ENCODE results near the gene PDXK.
A peak's percentile ranks its signal among the peaks of the same experiment; 100 is the strongest.

PDXK gene

DNA sequence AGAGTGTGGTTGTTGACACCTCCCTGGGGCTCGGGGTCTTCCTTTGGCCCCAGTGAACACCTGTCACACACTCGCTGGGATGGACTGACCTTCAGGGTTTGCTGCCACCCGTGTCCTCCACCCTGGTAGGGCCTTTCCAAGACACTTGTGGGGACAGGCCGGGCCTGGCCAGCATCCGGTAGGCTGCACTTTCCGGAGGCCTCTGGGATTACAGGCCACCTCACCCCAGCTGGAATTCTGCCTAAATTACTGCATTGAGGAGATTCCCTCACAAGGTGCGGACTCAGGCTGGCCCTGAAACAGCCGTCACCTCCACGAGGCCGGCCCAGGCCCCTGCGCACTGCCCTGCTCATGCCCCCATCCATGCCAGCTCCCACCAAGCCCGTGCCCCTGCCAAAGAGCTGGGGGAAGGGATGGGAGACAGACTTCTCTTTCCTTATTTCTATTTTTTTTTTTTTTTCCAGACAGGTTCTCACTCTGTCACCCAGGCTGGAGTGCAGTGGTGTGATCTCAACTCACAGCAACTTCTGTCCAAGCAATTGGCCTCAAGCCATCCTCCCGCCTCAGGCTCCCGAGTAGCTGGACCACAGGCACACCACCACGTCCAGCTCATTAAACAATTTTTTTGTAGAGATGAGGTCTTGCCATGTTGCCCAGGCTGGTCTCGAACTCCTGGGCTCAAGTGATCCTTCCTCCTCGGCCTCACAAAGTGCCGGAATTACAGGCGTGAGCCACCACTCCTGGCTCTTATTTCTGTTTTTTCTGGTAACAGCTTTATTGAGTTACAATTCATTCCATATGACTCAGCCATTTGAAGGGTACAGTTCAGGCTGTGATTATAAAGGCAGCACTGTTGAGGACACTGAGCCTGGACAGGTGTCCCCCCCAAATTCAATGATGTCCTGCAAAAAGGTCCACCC, 45.9 kb downstream of the PDXK start:
- no peak for DNase-seq (ENCODE audit: low read depth)

DNA sequence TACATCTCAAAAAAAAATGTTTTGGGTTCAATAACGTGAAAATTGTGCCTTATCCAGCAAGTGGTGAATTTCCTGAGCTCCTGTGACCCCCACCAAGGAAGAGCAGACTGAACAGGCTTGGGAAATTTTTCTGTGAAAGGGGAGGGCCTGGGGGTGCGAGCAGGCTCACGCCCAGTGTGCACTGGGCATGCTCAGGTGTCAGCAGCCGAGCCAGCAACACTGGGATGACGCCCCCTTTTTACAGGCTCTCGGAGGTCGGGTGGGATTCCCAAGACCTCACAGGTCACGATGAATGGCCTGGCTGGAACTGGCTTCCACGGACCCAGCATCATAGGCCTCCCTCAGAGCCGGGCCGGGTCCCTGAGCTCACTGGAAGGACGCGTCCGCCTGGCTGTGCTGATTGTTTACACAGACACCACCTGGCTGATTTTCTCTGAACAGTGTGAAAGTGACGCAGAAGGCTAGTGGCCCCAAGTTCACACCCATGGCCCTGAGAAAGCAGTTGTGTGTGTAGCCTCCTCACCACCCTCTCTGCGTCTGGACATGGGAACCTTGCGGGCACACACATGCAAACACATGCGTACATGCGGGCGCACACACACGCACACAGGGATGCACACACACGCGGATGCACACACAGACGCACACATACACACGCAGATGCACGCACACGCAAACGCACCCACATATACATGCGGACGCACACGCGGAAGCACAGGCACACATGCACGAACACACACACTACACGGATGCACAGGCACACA, 48.0 kb downstream of the PDXK start:
- DNase-seq (ENCODE audit: low read depth): no peak

DNA sequence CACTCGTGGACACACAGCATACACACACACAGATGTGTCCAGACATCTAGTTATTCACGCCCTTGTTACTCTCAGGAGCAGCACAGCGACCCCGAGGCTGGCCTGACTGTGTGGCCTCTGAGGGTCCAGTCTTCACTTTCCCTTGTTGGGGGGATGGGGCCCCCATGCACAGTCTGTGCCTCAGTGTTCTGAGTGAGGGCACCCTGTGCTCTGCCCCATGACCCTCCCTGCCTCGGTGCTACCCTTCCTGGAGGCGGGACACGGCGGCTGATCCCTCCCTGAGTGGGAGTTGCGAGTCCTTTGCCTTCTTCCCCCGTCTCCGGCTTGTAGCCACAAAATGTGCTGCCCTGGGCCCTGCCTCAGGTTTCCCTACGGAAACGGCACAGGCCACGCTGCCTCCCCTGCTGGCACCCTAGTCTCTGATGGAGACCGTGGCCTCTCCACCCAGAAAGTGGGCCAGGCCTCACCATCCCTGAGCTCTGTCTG, 48.6 kb downstream of the PDXK start:
- no peak for DNase-seq (ENCODE audit: low read depth)

DNA sequence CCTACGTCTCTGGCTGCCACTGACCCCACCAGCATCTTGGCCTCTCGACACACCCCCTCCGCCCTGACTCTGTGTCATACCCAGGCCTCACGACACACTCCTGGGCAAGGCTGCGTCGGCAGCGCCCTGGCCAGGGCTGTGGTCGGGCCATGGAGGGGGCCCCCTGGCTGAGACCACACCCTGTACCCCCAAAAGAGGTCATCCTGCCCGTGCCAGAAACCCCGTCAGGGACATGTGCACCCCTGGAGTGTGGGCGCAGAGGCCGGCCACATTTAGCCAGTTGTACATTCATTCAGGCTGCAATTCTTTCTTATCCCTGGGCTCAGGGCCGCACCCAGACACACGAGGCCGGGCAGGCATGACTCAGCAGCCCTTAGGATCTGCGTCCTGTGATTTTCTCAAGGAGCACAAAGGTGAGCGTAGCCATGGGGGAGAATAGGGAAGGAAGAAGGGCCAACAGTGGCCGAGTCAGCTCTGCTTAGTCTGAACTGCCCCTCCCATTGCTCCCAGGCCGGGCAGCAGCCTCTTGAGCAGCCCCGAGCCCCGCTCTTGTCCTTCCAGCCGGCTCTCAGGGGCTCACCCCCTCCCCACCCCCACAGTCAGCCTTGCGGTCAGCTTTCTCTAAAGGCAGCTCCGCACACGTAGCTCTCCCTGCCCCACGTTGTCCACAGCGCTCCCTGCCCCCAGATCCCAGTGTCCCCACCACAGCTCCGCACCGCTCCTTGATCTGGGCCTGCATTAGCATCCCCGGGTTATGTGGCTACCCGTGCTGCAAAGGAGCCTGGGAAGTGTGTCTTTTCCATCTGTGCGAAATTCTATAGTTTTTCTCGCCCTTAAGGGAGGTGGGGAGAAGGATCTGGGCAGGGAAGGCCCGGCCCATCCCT, 49.3 kb downstream of the PDXK start:
- DNase-seq (ENCODE audit: low read depth): no peak

DNA sequence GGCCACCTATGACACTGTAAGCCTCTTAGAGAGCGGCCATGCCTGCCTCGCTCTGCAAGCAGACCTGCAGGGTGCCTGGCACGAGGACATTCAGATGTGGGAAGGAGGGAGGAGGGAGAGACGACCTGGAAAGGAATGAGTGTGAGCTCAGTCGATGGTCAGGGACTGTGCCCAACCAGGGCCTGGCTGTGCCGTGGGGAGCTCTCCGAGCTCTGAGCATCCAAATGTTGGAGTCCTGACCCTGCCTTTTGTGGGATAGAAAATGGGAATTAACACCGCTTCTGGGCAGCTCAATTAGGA, 49.9 kb downstream of the PDXK start:
- DNase-seq (ENCODE audit: low read depth): no peak

DNA sequence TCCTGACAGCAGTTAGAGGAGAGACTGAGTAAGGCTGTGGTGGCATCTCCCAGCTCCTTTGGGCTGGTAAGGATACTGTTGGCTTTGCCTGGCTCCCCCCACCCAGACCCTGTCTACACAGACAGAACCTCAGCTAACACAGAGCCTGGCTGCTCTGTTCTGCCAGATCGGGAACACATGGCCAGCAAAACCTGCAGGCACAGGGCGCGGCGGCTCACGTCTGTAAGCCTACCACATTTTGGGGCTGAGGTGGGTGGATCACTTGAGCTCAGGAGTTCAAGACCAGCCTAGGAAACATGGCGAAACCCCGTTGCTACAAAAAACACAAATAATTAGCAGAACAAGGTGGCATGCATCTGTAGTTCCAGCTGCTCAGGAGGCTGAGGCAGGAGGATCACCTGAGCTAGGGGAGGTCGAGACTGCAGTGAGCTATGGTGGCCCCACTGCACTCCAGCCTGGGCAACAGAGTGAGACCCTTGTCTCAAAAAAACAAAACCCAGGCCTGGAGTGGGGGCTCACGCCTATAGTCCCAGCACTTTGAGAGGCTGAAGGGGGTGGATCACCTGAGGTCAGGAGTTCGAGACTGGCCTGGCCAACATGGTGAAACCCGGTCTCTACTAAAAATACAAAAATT, 50.5 kb downstream of the PDXK start:
- no peak for DNase-seq (ENCODE audit: low read depth)

DNA sequence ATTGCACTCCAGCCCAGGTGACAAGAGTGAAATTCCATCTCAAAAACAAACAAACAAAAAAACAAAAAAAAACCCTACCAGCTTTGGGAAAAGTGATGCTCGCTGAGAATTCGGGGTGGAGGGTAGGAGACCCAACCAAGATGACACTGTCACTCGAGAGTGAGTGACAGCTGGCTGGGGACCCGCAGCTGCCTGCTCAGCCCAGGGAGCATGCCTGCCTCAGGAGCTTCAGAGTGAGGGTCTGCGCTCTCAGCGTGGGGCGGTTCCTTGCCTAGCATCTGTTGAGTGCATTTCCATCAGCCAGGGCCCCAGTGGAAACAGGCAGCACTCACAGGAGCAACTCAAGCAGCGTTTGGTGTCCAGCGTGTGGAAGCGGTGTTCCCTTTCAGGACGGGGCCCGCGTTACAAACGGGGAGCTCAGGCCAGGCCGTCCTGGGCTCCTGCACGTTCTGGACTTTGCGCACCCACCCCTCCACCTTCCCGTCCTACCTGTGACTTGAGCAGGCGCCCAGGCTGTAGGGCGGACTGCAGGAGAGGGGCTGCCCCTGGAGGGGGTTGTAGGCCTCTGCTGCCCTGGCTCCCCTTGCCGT, 51.2 kb downstream of the PDXK start:
- DNase-seq (ENCODE audit: low read depth): no peak

DNA sequence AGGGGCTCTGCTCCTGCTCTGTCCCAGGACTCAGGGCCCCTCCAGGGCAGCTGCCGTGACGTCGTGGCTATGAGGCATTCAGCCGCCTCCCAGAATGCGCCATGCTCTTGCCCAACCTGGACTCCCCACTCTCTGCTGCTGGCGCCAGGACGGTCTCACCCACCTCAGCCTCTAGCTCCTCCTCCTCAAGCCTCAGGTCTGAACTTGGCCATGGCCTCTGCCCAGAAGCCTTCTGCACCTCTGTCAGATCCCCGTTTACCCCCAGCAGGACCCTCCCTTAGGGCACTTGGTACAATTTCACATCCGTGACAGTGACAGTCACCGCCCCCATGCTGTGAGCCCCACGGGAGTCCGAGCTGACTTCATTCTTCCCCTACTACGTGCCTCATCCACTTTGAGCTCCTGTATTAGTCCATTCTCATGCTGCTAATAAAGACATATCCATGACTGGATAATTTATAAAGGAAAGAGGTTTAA, 52.3 kb downstream of the PDXK start:
- no peak for DNase-seq (ENCODE audit: low read depth)

DNA sequence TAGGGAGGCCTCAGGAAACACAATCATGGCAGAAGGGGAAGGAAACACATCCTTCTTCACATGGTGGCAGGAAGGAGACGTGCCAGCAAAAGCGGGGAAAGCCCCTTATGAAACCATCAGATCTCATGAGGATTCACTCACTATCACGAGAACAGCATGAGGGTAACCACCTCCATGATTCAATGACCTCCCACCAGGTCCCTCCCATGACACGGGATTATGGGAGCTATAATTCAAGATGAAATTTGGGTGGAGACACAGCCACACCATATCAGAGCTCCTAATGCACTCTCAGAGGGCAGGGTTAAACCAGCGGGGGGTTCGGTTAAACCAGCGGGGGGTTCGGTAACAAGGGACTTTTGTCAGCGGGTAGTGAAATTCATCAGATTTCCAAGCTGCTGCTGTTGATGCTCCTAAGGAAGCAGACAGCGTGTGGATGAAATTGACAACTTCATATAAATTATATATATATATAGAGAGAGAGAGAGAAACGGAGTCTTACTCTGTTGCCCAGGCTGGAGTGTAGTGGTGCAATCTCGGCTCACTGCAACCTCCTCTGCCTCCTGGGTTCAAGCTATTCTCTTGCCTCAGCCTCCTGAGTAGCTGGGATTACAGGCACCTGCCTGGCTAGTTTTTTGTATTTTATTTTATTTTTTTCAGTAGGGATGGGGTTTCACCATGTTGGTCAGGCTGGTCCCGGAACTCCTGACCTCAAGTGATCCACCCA, 52.9 kb downstream of the PDXK start:
- no peak for DNase-seq (ENCODE audit: low read depth)

DNA sequence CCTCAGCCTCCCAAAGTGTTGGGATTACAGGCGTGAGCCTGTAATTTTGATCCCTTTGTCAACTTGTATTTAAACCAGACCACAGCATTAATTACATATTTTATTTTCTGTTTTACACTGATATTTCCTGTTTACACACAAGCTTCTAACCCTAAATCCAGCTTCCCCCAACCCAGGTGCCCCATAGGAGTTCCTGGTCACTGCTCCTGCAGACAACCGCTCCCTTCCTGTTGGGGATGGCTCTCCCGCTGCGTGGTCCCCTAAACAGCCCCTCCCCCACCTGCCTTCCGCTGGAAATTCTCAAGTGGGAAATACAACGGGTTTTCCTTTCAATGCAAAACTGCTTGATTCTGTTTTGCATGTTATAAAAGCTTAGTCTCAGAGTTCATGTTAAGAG, 53.5 kb downstream of the PDXK start:
- no peak for DNase-seq (ENCODE audit: low read depth)

DNA sequence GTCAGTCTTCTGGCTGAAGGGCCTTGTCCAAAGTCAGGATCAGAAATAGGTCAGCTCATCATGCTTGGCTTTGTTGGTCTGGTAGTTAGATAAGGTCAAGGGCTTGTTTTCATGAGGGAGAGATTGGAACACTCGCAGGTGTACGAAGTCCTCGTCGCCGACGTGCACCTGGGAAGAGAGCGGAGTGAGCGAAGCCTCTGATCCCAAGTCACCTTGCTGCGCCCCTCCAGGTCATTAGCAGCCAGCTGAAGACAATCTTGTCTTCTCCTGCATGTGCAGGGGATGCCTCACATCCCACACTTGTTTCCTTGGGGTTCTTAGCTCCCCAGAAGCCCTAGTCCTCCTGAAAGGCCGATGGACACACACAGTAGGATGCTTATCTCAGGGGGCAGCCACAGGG, 55.2 kb downstream of the PDXK start:
- no peak for DNase-seq (ENCODE audit: low read depth)

DNA sequence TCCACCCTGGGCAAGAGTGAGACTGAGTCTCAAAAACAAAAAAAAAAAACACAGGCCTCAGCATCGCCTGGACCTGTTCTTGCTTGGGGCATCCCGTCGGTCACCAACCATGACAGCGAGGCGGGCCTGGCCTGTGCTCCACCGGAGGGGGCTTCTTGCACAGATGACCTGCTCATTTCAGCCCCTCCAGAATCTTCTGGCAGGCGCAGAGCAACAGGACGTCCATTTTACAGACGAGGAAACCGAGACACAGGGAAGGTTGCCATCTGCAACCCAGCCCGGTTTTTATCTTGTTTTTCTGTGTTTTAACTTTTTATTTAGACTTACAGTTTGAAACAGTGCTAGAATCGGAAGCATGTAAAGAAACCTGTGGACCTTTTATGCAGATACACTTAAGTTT, 56.3 kb downstream of the PDXK start:
- no peak for DNase-seq (ENCODE audit: low read depth)

DNA sequence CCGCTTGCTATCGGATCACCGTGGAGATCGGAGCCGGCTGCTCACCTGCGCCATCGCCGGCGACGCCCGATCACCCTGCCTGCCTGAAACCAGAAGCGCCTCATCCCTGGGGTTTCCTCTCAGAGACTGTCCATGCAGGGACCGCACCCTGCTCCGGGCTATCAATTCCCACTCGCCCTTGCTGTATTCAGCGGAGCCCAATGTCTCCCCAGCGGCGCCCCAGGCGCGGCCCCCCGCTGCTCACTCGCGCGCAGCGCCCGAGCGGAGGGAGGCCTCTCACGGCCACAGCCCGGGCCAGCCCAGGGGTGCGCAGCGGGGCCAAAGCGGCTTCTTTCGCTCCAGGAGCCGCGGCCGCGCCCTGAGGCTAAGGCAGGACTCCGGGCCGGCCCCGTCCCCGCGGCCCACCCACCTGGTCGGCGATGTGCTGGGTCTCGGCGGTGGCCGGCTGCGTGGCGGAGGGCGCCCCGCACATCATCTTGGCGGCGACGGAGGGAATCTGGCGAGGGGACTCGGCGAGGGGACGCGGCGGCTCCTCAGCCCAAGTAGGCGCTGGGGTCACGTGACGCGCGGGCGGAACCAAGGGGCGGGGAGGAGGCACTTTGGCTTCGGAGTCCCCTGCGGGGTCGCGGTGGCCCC, 57.0 kb downstream of the PDXK start, which contains the start of gene CSTB:
CSTB (minus strand) TSS at position 514 of the 636 bp plus-strand sequence; CDS start at position 475, 39 bp downstream.
- peak; percentile 84 for DNase-seq (ENCODE audit: low read depth)

DNA sequence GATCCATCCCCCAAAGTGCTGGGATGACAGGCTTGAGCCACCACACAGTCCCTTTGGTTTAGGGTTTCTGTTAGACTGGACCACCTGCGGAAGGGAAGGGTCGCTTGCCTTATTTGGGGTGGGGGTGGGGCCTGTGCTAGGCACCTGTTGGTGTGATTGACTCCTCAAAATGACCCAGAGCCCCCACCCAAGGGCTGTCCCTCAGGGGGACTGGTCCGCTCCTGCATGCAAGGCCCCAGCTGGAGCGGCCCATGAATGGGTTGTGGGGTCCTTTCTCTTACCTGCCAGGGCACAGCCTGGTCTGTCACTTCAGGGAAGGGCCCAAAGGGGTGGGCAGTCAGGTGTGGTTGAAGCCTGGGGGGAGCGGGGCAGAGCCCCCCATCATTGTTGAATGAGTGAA, 59.0 kb downstream of the PDXK start:
- DNase-seq (ENCODE audit: low read depth): no peak

DNA sequence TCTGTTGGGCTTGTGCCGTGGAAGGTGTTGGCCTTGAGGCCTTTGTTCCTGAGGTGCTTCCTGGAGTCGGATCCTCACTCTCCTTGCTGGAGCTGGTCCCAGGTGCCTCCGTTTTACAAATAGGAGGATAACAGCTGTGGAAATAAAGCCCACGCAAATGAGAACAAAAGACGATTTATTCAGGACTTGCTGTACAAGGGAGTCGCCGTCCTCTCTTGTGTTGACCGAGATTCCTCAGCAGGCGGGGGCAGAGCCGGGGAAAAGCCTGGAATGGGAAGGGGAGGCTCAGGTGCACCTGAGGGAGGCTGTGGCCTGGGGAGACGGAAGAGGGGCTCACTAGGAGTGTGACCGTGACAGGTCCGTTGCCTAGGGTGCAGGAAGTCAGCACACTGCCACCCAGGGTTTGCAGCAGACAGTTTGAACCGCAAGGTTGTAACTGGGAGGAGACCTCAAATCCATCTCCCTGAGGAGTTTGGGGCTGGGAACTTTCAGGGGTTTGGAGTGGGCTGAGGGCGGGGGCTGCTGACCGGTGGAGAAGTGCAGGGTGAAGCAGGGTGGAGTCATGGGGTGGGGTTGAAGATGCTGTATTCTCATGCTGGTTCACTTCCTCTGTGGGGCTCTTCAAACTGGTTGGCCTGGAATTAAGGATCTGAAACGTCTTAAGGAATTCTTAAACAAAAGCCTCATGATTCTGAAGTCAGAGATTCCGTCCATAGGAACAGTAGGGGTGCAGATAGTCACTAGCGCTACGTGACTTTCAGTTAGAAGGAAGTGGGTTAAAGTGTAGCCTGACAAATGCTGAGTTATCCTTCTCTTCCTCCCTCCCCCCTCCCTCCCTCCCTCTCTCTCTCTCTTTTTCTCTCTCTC, 59.8 kb downstream of the PDXK start:
- DNase-seq (ENCODE audit: low read depth): no peak

DNA sequence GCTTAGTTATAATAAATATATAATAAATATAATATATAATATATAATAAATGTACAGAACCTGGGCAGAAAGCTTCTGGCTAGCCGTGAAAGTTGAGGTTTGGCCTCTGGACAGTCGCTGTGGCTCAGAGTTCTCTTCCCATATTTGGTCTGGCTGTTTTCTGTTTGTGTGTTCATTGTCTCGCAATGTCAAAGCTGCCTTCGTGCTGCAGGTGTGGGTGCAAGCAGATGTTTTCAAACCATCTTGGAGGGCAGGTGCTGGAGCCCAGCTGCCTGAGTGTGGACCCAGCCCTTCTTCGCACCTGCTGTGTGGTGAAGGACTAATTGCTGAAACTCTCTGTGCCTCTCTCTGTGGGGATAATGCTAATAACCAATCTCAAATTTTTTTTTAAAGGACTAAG, 60.7 kb downstream of the PDXK start:
- no peak for DNase-seq (ENCODE audit: low read depth)

DNA sequence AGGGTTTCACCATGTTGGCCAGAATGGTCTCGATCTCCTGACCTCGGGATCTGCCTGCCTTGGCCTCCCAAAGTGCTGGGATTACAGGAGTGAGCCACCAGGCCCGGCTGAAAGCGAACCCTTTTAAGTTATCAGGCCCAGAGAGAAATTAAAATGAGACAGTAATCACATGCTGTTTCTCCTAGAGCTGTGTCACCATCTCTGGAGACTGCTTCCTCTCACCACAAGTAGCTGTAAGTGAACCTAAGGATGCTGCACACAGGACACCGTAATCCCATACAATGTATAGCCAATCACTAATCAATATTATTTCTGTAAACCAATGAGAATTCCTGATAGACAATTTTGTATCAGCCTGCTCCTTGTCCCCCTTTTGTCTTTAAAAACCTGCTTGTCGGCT, 62.9 kb downstream of the PDXK start:
- DNase-seq (ENCODE audit: low read depth): no peak

DNA sequence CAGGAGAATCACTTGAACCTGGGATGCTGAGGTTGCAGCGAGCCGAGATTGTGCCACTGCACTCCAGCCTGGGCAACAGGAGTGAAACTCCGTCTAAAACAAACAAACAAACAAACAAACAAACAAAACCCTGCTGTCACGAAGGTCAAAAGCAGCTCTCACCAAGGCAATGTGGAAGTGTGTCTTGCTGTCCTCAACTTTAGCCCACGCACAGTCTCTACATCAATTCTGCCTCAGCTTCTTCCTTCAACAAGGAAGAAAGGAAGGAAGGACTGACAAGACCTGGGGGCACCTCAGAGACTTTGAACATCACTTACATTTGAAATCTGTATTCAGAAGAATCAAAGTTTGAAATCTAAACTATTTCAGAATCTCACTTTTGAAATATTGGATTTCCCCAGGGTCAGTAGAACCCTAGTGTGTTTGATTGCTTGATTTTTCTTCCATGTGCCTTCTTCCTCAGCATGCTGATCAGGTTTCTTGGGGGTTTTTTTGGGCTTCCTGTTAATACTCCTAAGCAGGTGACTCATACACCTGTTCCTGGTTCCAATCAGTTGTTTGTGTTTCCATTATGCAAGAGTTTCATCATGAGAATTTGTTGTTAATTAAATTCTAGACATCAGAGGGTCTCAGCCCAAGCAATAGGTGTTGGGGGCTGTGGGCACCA, 63.6 kb downstream of the PDXK start:
- DNase-seq (ENCODE audit: low read depth): no peak
